ENCODE measurements around the gene C13orf46.
"Not testable (repeated sequence)": the region's sequence is repeated elsewhere in the genome, so short reads cannot be mapped to it uniquely, and the experiment has no call there.

DNA sequence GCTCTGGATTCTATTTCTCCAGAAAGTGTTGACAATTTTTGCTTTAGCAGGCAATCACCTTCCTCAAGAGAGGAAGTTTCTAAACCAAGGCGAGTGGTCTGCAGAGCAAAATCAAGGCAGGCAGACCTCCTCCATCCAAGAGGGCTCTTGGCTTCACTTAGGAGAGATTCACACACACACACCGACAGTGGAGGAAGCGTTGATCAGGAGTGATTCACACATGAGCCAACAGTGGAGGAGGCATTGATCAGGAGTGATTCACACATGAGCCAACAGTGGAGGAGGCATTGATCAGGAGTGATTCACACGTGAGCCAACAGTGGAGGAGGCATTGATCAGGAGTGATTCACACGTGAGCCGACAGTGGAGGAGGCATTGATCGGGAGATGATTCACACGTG is 60.5 kb downstream of the C13orf46 start:
- not testable (repeated sequence) for TF ChIP-seq POLR2A (IDR thresholded peaks at IDR 0.05; ENCODE audit: low read depth, low read length); POLR2AphosphoS5 (IDR thresholded peaks at IDR 0.05; ENCODE audit: low read depth, low read length); PAX5 (IDR thresholded peaks at IDR 0.05; ENCODE audit: insufficient read depth, low read length, severe bottlenecking); TAF1 (IDR thresholded peaks at IDR 0.05; ENCODE audit: low read depth, low read length); POU2F2 (IDR thresholded peaks at IDR 0.05; ENCODE audit: low read depth, low read length); SPI1 (IDR thresholded peaks at IDR 0.05; ENCODE audit: low read depth, low read length)

Data from GM12891 (cell line).